Activated CD4-positive, alpha-beta T cell treated with anti-CD3 and anti-CD28 coated beads, Interleukin-2, amount 50 U/mL, for 1 hour (primary cell): Measurements from ENCODE around the gene NISCH.
A peak's percentile ranks its signal among the peaks of the same experiment; 100 is the strongest.

ENCODE experiments used
- DNase-seq: peaks from one replicate; pipeline ENCODE4 v3.0.0-alpha.2; 2020

NISCH gene

DNA sequence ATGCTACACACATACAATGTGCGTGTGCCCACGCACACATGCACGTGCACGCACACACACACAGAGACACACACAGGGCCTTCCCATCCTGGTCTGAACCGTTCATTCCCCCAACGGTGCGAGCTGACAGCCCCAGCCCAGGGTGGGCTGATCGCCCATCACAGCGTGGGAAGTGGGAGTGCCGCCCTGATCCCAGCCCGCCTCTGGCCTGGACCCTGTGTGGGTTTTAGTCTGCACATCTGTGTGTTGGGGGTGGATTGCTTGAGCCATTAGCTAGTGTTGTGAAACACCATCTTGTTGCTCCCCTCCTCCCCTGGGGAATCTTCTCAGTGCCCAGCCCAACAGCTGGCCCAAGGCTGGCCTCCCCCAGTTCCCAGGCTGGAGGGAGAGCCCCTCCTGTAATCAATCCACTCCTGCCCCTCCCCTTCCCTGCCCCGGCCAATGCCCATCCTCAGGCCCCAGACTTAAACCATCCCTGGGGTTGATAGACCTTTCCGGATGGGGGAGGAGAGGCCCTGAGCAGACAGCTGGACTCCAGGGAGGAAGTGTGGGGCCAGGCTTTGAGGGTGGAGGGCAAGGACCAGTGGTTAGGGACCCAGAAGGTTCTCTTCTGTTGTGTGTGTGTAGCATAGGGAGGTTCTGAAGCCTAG is 18.8 kb upstream of the NISCH start:
- no peak for DNase-seq

GRCh38 chr3:52437326-52438103 is 17.9 kb upstream of the NISCH start:
- DNase-seq, result no peak

- DNase-seq, result no peak
These were observed 17.4 kb upstream of the NISCH start for GRCh38 chr3:52438104-52438376.

GRCh38 chr3:52438579-52439425 is 16.6 kb upstream of the NISCH start:
- DNase-seq, result no peak

- no peak for DNase-seq
These were observed 15.8 kb upstream of the NISCH start for GRCh38 chr3:52439426-52440248.

- DNase-seq, result no peak
These were observed 15.2 kb upstream of the NISCH start for GRCh38 chr3:52440249-52440551.

DNA sequence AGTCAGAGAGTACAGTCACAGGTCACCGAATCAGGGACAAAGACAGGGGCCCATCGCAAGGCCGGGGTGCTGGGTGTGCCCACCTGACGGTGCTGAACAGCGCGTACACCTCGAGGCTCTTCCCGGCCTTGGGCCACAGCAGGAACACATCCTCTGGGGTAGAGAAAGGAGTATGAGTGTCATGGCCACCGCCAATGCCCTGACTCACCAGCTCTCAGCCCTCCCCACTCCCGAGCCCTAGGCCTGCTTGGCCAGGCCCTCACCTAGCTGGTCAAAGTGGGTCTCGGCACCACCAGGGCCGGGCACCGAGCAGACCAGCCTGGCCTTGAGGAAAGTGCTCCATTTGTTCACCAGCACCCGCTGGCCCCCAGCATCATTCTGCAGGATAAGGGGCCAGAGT is 14.7 kb upstream of the NISCH start:
- no peak for DNase-seq

GRCh38 chr3:52441091-52441771 is 14.2 kb upstream of the NISCH start:
- no peak for DNase-seq

- no peak for DNase-seq
These were observed 13.6 kb upstream of the NISCH start for GRCh38 chr3:52441772-52442332.

- no peak for DNase-seq
These were observed 12.8 kb upstream of the NISCH start for GRCh38 chr3:52442409-52443267.

DNA sequence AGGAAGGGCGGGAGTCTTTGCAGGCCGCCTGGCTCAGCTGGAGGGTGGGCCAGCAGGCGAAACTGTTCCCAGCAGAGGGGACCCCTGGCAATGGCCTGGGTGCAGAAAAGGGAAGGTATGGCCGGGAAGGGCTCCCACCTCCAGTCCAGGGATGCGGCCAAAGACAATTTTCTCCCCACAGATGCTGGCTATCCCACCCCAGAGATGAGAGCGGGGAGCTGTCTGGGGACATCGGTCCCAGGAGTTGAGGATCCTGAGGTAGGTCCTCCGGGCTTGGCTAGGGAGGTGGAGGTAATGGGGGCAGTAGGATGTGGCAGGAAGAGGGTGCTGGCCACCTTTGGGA is 12.2 kb upstream of the NISCH start:
- no peak for DNase-seq

DNA sequence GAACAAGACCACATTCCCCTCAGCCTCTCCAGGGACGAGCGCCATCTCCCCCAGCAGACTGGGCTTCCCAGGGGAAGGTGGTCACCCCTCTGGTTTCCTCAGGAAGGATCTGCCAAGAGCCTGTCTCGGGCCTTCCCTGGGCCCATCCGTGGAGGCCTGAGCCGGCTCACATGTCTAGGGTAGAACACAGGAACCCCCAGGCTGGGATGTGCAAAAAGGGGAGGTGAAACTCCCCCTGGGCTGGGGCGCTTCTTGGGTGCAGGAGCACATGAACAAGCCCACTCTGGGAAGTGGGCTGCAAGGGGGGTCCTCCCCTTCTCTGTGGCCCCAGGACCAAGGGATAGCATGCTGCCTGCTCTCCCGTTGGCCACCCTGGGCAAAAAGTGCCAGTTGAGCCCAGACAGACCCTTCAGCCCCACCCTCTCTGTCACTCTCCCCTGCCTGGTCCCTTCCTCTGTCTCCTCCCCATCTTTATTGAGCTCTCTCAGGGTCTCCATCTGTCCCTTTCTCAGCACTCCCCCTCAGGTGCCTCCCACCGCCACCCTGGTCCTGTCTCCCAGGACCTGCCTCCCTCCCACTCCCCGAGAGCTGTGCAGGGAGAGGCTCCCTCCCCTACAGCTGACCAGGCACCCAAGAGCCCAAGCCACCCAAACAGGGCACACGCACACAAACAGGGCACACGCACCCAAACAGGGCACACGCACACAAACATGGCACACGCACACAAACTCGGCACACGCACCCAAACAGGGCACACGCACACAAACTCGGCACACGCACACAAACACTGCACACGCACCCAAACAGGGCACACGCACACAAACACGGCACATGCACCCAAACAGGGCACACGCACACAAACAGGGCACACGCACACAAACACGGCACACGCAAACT is 11.4 kb upstream of the NISCH start:
- no peak for DNase-seq

DNA sequence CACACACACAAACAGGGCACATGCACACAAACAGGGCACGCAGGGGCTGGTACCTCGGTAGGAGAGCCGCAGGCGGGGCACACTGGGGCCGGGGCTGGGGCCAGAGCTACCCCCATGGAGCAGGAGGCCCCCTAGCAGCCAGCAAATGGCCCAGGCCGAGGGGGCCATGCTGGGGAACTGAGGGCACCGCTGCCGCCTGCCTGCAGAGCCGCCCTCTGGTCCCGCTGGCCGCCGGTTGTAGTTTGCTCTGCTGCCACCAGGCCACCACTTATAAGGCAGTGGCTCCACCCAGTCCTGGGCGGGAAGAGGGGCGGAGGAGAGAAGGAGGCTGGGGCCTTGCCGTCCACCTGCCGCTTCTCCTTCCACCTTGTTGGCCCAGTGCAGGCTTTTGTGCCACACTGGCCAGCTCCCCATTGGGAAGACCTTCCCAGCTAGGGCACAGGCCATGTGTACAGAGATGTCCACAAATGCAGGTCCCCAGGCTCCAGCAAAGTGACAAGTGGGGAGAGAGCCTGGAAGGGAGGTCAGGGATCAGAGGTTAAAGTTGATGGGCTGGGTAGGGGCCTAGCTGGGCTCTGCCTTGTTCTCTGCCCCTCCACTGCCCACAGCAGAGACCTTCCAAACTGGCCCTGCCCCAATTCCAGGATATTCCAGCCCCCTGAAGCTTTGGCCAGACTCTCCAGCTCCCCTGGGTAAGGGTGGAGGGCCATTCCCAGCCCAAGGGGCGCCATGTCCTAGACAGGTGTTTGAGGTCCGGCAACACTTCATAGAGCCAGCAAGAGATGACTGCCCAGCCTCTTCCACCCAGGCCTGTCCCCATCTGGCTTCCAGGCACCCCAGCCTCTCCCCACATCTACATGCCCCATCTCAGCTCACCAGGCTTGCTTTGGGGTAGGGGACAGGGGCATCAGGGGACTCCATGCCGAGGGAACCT is 10.3 kb upstream of the NISCH start, which contains the start of gene SEMA3G:
SEMA3G (minus strand) TSS at position 244 of the 934 bp plus-strand sequence; CDS start at position 168, 76 bp downstream.
- peak; percentile 71 for DNase-seq

- DNase-seq, result no peak
These were observed 9.4 kb upstream of the NISCH start for GRCh38 chr3:52446042-52446441.

- DNase-seq, result peak; percentile 67
These were observed 8.5 kb upstream of the NISCH start for GRCh38 chr3:52446631-52447511.

GRCh38 chr3:52447512-52448355 is 7.7 kb upstream of the NISCH start:
- no peak for DNase-seq
